HEK293 (cell line): ENCODE measurements around the gene LLGL1.

ENCODE experiments used
- CTCF ChIA-PET: fragments of 350-600 bp; formaldehyde crosslinking; extraction: SDS; loops from one replicate; lab custom pipeline; 2021; ENCODE audit warnings: antibody characterized with exemption; lab: Yijun Ruan, JAX
- POLR2A ChIA-PET: fragments of 300-600 bp; formaldehyde crosslinking; extraction: SDS; loops from one replicate; lab custom pipeline; 2020; ENCODE audit warnings: antibody characterized with exemption, inconsistent platforms; lab: Yijun Ruan, JAX
- H3K27ac ChIP-seq: fragments of 200-500 bp; sonication (Bioruptor generic); 2 replicates; pipeline ENCODE4 v1.5.1; 2014; ENCODE audit warnings: low read depth, low read length, control low read depth, inconsistent platforms; ENCODE audit errors: extremely low read depth
- H3K36me3 ChIP-seq, 2 experiments: fragments of 200-500 bp in 1 of 2; sonication (Bioruptor generic) in 1 of 2; 1 replicate in 1 of 2; 2 replicates in 1 of 2; pipeline ENCODE4 v1.5.1; 2014 to 2017; ENCODE audit warnings: inconsistent platforms in 2 of 2, low read length in 2 of 2; ENCODE audit not compliant: control insufficient read depth in 2 of 2, insufficient read depth in 1 of 2
- H3K4me1 ChIP-seq: fragments of 200-500 bp; sonication (Bioruptor generic); 2 replicates; pipeline ENCODE4 v1.5.1; 2014; ENCODE audit warnings: mild to moderate bottlenecking, low read length, inconsistent platforms; ENCODE audit not compliant: control insufficient read depth, insufficient read depth
- H3K4me3 ChIP-seq: 2 replicates; pipeline ENCODE4 v1.5.1; 2011; ENCODE audit warnings: low read depth, mild to moderate bottlenecking, control low read depth, low read length, moderate library complexity
- H3K9me3 ChIP-seq: fragments of 200-500 bp; sonication (Bioruptor generic); 2 replicates; pipeline ENCODE4 v1.5.1; 2014; ENCODE audit warnings: low read depth, low read length, inconsistent platforms; ENCODE audit not compliant: control insufficient read depth, insufficient read depth
- AEBP2 ChIP-seq: fragments of 450-650 bp; formaldehyde crosslinking; IDR thresholded peaks from 2 replicates; pipeline ENCODE4 v1.5.1; 2016; ENCODE audit warnings: missing biosample characterization, missing genetic modification characterization, borderline replicate concordance
- EGR2 ChIP-seq: fragments of 450-650 bp; formaldehyde crosslinking; IDR thresholded peaks from 2 replicates; pipeline ENCODE4 v1.5.1; 2016; ENCODE audit warnings: low read depth, missing biosample characterization, missing genetic modification characterization
- HOXC10 ChIP-seq: sonication (generic); formaldehyde crosslinking; IDR thresholded peaks from 2 replicates; pipeline ENCODE4 v1.8.1; 2023; ENCODE audit warnings: mild to moderate bottlenecking, missing genetic modification reagents
- HOXD13 ChIP-seq: sonication (generic); formaldehyde crosslinking; IDR thresholded peaks from 2 replicates; pipeline ENCODE4 v1.8.0; 2022; ENCODE audit warnings: missing genetic modification reagents, borderline replicate concordance
- IKZF3 ChIP-seq: fragments of 450-650 bp; IDR thresholded peaks from 2 replicates; pipeline ENCODE4 v1.5.0; 2018; ENCODE audit warnings: missing biosample characterization, mild to moderate bottlenecking, missing genetic modification characterization, moderate library complexity
- KLF8 ChIP-seq: fragments of 450-650 bp; formaldehyde crosslinking; IDR thresholded peaks from 2 replicates; pipeline ENCODE4 v1.5.1; 2016; ENCODE audit warnings: missing biosample characterization, missing genetic modification characterization
- OVOL3 ChIP-seq: fragments of 450-650 bp; formaldehyde crosslinking; IDR thresholded peaks from 2 replicates; pipeline ENCODE4 v1.5.1; 2016; ENCODE audit warnings: missing biosample characterization, missing genetic modification characterization
- SP2 ChIP-seq: fragments of 450-650 bp; formaldehyde crosslinking; IDR thresholded peaks from 2 replicates; pipeline ENCODE4 v1.5.1; 2016; ENCODE audit warnings: missing biosample characterization, missing genetic modification characterization
- SP3 ChIP-seq: fragments of 450-650 bp; formaldehyde crosslinking; IDR thresholded peaks from 2 replicates; pipeline ENCODE4 v1.5.1; 2016; ENCODE audit warnings: missing biosample characterization, missing genetic modification characterization
- YY2 ChIP-seq: fragments of 450-650 bp; formaldehyde crosslinking; IDR thresholded peaks from 2 replicates; pipeline ENCODE4 v1.5.1; 2016; ENCODE audit warnings: missing biosample characterization, missing genetic modification characterization
- ZIC2 ChIP-seq: fragments of 450-650 bp; formaldehyde crosslinking; IDR thresholded peaks from 2 replicates; pipeline ENCODE4 v1.5.1; 2016; ENCODE audit warnings: missing biosample characterization, missing genetic modification characterization
- ZNF146 ChIP-seq: fragments of 450-650 bp; formaldehyde crosslinking; IDR thresholded peaks from 2 replicates; pipeline ENCODE4 v1.5.1; 2016; ENCODE audit warnings: missing biosample characterization, missing genetic modification characterization
- ZNF202 ChIP-seq: fragments of 450-650 bp; formaldehyde crosslinking; IDR thresholded peaks from 2 replicates; pipeline ENCODE4 v1.5.1; 2016; ENCODE audit warnings: missing biosample characterization, missing genetic modification characterization, borderline replicate concordance
- ZNF335 ChIP-seq: fragments of 450-650 bp; formaldehyde crosslinking; conservative IDR thresholded peaks from 2 replicates; pipeline ENCODE4 v1.5.1; 2016; ENCODE audit warnings: missing biosample characterization, missing genetic modification characterization
- ZNF37A ChIP-seq: fragments of 450-650 bp; IDR thresholded peaks from 2 replicates; pipeline ENCODE4 v1.5.1; 2018; ENCODE audit warnings: missing biosample characterization, missing genetic modification characterization
- ZNF544 ChIP-seq: fragments of 450-650 bp; formaldehyde crosslinking; IDR thresholded peaks from 2 replicates; pipeline ENCODE4 v1.5.0; 2017; ENCODE audit warnings: missing biosample characterization, missing genetic modification characterization
- ZNF549 ChIP-seq: fragments of 450-650 bp; IDR thresholded peaks from 2 replicates; pipeline ENCODE4 v1.5.1; 2018; ENCODE audit warnings: missing biosample characterization, missing genetic modification characterization, mild to moderate bottlenecking, inconsistent platforms, moderate library complexity
- ZNF621 ChIP-seq: fragments of 450-650 bp; formaldehyde crosslinking; IDR thresholded peaks from 2 replicates; pipeline ENCODE4 v1.5.1; 2017; ENCODE audit warnings: missing biosample characterization, missing genetic modification characterization
- ZNF624 ChIP-seq: fragments of 450-650 bp; formaldehyde crosslinking; IDR thresholded peaks from 2 replicates; pipeline ENCODE4 v1.5.1; 2017; ENCODE audit warnings: missing biosample characterization, missing genetic modification characterization
- ZNF707 ChIP-seq: fragments of 450-650 bp; formaldehyde crosslinking; IDR thresholded peaks from 2 replicates; pipeline ENCODE4 v1.5.1; 2016; ENCODE audit warnings: missing biosample characterization, missing genetic modification characterization
- ZXDB ChIP-seq: fragments of 450-650 bp; formaldehyde crosslinking; IDR thresholded peaks from 2 replicates; pipeline ENCODE4 v1.5.1; 2016; ENCODE audit warnings: missing biosample characterization, missing genetic modification characterization
- TF ChIP-seq, protein P1 (sequence below): fragments of 450-650 bp; formaldehyde crosslinking; IDR thresholded peaks from 2 replicates; pipeline ENCODE4 v1.5.1; 2016; ENCODE audit warnings: missing biosample characterization, missing genetic modification characterization, low read depth
- TF ChIP-seq, protein P2 (sequence below): fragments of 450-650 bp; formaldehyde crosslinking; optimal IDR thresholded peaks from 2 replicates; pipeline ENCODE3; 2016; ENCODE audit warnings: missing biosample characterization, mild to moderate bottlenecking, missing genetic modification characterization
- TF ChIP-seq, protein P3 (sequence below): fragments of 450-650 bp; formaldehyde crosslinking; IDR thresholded peaks from 2 replicates; pipeline ENCODE4 v1.5.1; 2016; ENCODE audit warnings: missing biosample characterization, missing genetic modification characterization
- TF ChIP-seq, protein P4 (sequence below): fragments of 450-650 bp; formaldehyde crosslinking; conservative IDR thresholded peaks from 2 replicates; pipeline ENCODE4 v1.5.1; 2016; ENCODE audit warnings: low read depth, missing biosample characterization, missing genetic modification characterization

LLGL1 gene

DNA sequence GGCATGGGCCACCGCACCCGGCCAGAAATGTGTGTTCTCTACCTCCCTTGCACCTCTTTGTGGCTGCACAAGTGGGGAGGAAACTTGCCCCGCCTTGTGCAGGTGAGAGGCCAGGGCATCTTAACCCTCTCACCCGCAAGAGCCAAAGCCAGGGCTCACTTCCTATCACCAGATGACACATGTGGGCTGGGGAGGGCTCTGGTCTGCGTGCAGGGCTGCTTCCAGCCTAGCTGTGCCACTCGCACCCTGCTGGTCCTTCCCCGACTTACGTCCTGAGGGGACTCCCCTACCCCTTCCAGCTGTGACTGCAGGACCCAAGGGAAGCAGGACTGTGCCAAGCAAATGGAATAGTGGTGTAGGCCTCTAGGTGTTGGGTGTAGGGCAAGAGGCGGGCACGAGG is 41.9 kb downstream of the LLGL1 start:
- H3K4me3 ChIP-seq = no peak overlapping the region
- H3K36me3 ChIP-seq = peaks cover 11 to 59% of the 10 kb centered on the region in 2 experiments; a peak in 2 of 3 replicates
- TF ChIP-seq ZIC2 = peak; percentile 27; the same call in 1 of the 2 replicates
- TF ChIP-seq, protein P1, sequence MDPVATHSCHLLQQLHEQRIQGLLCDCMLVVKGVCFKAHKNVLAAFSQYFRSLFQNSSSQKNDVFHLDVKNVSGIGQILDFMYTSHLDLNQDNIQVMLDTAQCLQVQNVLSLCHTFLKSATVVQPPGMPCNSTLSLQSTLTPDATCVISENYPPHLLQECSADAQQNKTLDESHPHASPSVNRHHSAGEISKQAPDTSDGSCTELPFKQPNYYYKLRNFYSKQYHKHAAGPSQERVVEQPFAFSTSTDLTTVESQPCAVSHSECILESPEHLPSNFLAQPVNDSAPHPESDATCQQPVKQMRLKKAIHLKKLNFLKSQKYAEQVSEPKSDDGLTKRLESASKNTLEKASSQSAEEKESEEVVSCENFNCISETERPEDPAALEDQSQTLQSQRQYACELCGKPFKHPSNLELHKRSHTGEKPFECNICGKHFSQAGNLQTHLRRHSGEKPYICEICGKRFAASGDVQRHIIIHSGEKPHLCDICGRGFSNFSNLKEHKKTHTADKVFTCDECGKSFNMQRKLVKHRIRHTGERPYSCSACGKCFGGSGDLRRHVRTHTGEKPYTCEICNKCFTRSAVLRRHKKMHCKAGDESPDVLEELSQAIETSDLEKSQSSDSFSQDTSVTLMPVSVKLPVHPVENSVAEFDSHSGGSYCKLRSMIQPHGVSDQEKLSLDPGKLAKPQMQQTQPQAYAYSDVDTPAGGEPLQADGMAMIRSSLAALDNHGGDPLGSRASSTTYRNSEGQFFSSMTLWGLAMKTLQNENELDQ (tag by site-specific recombination) = no peak
- TF ChIP-seq ZNF624 = no peak
- H3K4me1 ChIP-seq = peaks cover 6% of the 10 kb centered on the region; the same call in 1 of the 2 replicates
- H3K9me3 ChIP-seq = no peaks in the 10 kb centered on the region
- ChIA-PET POLR2A (interaction anchor here (1.1 to 2.1 kb wide), 2 partner anchors 18 to 20 kb away, joined by 3 to 5 read pairs; no protein-coding TSS in a partner anchor), CTCF (interaction anchor here (0.5 to 1.2 kb wide), 3 partner anchors 10 to 68 kb away, joined by 3 read pairs; partner anchors contain the start of genes SMCR8 and TOP3A)
- H3K27ac ChIP-seq = no peak overlapping the region

DNA sequence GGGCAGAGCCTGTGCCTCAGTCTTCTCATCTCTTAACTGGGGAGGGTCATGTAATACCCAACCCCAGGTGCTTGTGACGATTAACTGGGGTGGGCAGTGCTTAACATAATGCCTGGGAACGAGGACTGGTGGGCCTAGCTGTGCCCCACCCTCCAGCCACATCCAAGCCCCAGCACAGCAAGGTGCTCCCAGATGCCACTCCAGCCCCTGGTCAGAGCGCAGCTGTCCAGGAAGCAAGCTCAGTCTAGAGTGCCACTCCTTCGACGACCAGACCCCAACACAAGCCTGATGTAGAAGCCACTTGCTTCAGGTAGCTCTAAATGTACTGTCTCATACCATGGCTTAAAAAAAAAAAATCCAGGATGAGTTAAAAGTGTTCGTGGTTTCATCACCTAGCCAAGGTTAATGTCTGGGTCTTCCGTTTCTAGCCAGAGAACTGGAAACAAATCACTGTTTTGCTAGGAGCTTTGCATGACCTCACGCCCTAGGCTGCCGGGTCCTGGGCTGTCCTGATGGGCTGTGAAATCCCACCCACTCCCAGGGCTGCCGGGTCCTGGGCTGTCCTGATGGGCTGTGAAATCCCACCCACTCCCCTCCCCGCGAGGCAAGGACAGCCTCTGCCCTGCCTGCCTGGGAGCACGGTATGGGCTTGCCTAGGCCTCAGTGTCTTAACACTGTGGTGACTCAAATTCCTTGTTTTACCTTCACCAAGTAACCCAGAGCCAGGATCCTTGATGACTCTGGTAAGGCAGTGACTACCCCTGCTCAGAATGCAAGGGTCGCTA is 42.7 kb downstream of the LLGL1 start:
- peak overlapping the region; percentile 49 for H3K27ac ChIP-seq
- H3K4me3 ChIP-seq = no peak overlapping the region
- CTCF ChIA-PET = interaction anchor here (0.5 to 0.9 kb wide), 3 partner anchors 10 to 69 kb away, joined by 3 read pairs; no protein-coding TSS in a partner anchor
- peaks cover 14 to 57% of the 10 kb centered on the region in 2 experiments for H3K36me3 ChIP-seq
- POLR2A ChIA-PET = interaction anchor here (0.6 to 4.7 kb wide), 6 partner anchors 8 to 110 kb away, joined by 3 to 24 read pairs (median 3); partner anchors contain the start of genes FLII, MIEF2 and TOP3A
- H3K9me3 ChIP-seq = no peaks in the 10 kb centered on the region
- H3K4me1 ChIP-seq = peaks cover 6% of the 10 kb centered on the region; the same call in 1 of the 2 replicates
- TF ChIP-seq ZNF335 (tag by site-specific recombination) = peak; percentile 62
- TF ChIP-seq ZNF707 (tag by site-specific recombination) = no peak
- no peak for TF ChIP-seq OVOL3 (tag by site-specific recombination)
- TF ChIP-seq, protein P2, sequence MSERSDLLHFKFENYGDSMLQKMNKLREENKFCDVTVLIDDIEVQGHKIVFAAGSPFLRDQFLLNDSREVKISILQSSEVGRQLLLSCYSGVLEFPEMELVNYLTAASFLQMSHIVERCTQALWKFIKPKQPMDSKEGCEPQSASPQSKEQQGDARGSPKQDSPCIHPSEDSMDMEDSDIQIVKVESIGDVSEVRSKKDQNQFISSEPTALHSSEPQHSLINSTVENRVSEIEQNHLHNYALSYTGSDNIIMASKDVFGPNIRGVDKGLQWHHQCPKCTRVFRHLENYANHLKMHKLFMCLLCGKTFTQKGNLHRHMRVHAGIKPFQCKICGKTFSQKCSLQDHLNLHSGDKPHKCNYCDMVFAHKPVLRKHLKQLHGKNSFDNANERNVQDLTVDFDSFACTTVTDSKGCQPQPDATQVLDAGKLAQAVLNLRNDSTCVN (tag by site-specific recombination) = no peak
- no peak for TF ChIP-seq HOXC10
- no peak for TF ChIP-seq ZNF621 (tag by site-specific recombination)
- no peak for TF ChIP-seq ZNF146 (tag by site-specific recombination)
- no peak for TF ChIP-seq ZNF544 (tag by site-specific recombination)
- TF ChIP-seq, protein P3, sequence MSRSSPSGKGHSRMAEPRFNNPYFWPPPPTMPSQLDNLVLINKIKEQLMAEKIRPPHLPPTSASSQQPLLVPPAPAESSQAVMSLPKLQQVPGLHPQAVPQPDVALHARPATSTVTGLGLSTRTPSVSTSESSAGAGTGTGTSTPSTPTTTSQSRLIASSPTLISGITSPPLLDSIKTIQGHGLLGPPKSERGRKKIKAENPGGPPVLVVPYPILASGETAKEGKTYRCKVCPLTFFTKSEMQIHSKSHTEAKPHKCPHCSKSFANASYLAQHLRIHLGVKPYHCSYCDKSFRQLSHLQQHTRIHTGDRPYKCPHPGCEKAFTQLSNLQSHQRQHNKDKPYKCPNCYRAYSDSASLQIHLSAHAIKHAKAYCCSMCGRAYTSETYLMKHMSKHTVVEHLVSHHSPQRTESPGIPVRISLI (tag by site-specific recombination) = no peak
- TF ChIP-seq SP2 (tag by site-specific recombination) = peak; percentile 44
- no peak for TF ChIP-seq AEBP2 (tag by site-specific recombination)
- TF ChIP-seq HOXD13 = no peak
- TF ChIP-seq, protein P4, sequence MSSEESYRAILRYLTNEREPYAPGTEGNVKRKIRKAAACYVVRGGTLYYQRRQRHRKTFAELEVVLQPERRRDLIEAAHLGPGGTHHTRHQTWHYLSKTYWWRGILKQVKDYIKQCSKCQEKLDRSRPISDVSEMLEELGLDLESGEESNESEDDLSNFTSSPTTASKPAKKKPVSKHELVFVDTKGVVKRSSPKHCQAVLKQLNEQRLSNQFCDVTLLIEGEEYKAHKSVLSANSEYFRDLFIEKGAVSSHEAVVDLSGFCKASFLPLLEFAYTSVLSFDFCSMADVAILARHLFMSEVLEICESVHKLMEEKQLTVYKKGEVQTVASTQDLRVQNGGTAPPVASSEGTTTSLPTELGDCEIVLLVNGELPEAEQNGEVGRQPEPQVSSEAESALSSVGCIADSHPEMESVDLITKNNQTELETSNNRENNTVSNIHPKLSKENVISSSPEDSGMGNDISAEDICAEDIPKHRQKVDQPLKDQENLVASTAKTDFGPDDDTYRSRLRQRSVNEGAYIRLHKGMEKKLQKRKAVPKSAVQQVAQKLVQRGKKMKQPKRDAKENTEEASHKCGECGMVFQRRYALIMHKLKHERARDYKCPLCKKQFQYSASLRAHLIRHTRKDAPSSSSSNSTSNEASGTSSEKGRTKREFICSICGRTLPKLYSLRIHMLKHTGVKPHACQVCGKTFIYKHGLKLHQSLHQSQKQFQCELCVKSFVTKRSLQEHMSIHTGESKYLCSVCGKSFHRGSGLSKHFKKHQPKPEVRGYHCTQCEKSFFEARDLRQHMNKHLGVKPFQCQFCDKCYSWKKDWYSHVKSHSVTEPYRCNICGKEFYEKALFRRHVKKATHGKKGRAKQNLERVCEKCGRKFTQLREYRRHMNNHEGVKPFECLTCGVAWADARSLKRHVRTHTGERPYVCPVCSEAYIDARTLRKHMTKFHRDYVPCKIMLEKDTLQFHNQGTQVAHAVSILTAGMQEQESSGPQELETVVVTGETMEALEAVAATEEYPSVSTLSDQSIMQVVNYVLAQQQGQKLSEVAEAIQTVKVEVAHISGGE (tag by site-specific recombination) = no peak
- TF ChIP-seq ZXDB (tag by site-specific recombination) = no peak
- peak; percentile 26; the same call in 1 of the 2 replicates for TF ChIP-seq SP3 (tag by site-specific recombination)
- peak; percentile 51 for TF ChIP-seq EGR2
- no peak for TF ChIP-seq KLF8 (tag by site-specific recombination)
- TF ChIP-seq YY2 (tag by site-specific recombination) = no peak
- TF ChIP-seq ZNF549 = no peak
- peak; percentile 44; the same call in 1 of the 2 replicates for TF ChIP-seq IKZF3
- no peak for TF ChIP-seq ZNF37A
- no peak for TF ChIP-seq ZNF202 (tag by site-specific recombination)
